Transverse colon (tissue), 4 donors: ENCODE measurements around the gene SPAG6.

Experiments
- CTCF ChIP-seq, 5 experiments: fragments of 200-600 bp in 3 of 5; fragments of 450-650 bp in 2 of 5; sonication (generic) in 3 of 5; IDR thresholded peaks; 1 replicate in 2 of 5; 2 replicates in 3 of 5; pipeline ENCODE4 v1.5.1; 2016 to 2017; ENCODE audit warnings: antibody characterized with exemption in 5 of 5, inconsistent platforms in 3 of 5, mild to moderate bottlenecking in 2 of 5, moderate library complexity in 1 of 5
- EP300 ChIP-seq: sonication (generic); formaldehyde crosslinking; IDR thresholded peaks from one replicate; pipeline ENCODE4 v1.6.1; 2017; ENCODE audit warnings: antibody characterized with exemption, low read depth
- POLR2AphosphoS5 ChIP-seq, 3 donors: sonication (generic); formaldehyde crosslinking; IDR thresholded peaks; one replicate each; pipeline ENCODE4 v1.6.1; 2016; ENCODE audit warnings: antibody characterized with exemption in 3 of 3

- TF ChIP-seq CTCF (IDR thresholded peaks at IDR 0.05) (no peak), POLR2AphosphoS5 (IDR thresholded peaks at IDR 0.05) (no peak), EP300 (no peak)
These were observed 19.9 kb downstream of the SPAG6 start for GRCh38 chr10:22365233-22365632.
